Activated CD4-positive, alpha-beta T cell treated with anti-CD3 and anti-CD28 coated beads, Interleukin-2, amount 50 U/mL, for 4 hours (primary cell): Measurements from ENCODE around the gene NTM.

Experiments
- DNase-seq, 2 experiments: peaks; one replicate each; pipeline ENCODE4 v3.0.0-alpha.2; 2020

NTM gene

GRCh38 chr11:131802440-131803115 lies 432.2 kb downstream of the NTM start:
- no peak for DNase-seq

- DNase-seq: no peak
Observed at GRCh38 chr11:131807876-131808275, 437.5 kb downstream of the NTM start.

- no peak for DNase-seq
Observed at GRCh38 chr11:131808470-131808869, 438.1 kb downstream of the NTM start.

- DNase-seq: no peak
Observed at GRCh38 chr11:131809203-131809918, 438.9 kb downstream of the NTM start.

- no peak for DNase-seq
Observed at GRCh38 chr11:131810541-131810940, 440.1 kb downstream of the NTM start.

GRCh38 chr11:131811383-131811782 lies 441.0 kb downstream of the NTM start:
- DNase-seq: no peak

DNA sequence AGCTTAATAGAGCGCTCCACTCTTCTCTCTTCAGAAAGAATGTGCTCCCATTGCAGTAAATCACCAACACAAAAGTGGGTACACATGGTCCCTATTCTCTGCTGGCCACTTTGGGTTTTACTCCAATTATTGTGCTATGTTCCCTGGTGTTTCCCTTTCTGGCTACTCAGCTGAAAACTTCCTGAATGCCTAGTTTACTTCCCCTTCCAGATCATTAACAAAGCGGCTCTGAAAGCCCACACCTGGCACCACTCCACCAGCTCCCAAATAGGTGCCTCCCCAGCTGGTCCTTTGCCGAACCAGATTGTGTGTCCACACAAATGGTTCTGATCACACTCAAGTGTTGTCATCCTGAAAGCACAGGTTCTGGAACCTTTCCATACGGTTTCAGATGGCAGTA lies 443.7 kb downstream of the NTM start:
- no peak for DNase-seq

DNA sequence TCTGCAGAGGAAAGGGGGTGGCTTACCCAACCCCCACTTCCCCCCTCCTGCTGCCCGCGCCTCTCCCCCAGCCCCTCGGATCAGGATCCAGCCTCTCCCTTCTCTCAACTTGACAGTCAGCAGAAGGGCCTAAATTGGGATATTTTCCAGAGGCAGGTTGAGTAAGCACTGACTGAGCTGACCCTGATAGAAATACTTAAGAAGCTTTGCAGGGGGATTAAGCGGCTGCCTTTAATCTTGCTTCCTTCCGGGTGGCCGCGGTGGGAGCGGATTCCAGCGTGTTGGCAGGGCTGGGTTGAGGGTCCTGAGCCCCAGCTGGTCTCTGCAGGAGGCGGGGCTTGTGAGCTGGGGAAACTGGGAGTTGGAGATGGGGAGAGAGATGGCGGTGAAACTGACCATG lies 445.2 kb downstream of the NTM start:
- DNase-seq: no peak

DNA sequence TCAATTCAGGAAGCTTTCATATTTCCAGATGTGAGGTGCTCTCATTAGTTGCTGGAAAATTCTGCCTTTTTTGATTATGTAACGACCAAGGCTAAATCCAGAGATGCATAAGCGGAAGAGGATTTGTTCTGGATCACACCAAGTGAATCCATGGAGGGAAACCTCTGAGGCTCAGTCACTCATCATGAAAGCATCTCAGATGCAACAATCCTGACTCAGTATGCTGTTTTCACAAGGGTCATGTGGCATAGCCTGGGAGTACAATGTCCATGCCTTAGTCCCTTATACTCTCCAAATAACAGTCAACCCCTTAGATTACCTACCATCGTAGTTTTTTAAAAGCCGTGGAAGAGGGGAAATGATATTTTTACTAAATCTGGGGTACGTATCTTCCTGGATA lies 445.6 kb downstream of the NTM start:
- no peak for DNase-seq

- DNase-seq: no peak
Observed at GRCh38 chr11:131817687-131818188, 447.3 kb downstream of the NTM start.

DNA sequence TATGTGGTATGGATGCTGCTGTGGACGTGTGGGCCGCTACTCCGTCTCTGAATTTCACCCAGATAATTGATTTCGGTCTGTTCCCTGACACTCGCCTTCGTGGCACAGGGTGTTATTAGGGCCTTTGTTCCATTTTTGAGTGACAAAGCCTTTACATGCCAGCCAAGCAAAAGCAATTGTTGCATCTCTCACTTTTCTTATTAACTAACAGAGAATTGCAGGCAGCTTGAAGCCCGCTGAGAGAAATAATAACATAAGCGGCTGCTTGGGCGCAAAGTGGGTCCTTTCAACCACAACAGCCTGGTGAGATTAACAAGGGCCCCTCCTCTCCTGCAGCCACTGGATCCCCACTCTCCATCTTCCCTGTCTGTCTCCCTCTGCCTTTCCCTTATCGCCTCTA lies 449.4 kb downstream of the NTM start:
- no peak for DNase-seq

DNA sequence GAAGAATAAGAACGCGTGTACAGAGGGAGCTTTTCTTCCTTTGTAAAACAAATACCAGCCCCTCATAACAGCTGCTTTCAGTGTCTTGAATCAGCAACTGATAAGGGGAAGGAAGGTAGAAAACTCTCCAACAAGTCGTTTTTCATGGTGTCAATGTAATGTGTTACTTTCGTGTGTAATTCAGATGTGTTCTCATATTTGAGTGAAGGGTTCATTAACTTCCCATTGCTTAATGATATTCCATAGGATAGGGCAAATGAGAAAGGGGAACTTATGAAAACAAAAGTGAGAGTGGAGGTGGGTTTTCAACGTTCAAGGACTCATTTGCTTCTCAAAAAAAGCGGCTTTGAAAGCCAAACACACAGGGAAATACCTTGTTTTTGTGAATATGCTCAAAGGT lies 452.1 kb downstream of the NTM start:
- no peak for DNase-seq

- no peak for DNase-seq
Observed at GRCh38 chr11:131823772-131824171, 453.4 kb downstream of the NTM start.

DNA sequence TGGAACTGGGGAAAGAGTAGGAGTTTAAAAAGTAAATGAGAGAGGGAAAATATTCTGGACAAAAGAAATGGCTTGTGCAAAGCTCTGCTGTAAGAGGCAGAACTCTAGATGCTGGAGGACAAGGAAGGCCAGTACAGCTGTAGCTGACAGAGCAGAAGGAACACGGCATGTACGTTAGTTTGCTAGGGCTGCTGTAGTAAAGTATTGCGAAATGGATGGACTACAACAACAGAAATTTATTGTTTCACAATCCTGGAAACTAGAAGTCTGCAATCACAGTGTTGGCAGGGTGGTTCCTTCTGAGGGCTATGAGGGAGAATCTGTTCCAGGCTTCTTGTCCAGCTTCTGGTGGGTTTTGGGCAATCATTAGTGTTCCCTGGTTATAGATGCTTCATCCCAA lies 454.4 kb downstream of the NTM start:
- no peak for DNase-seq

DNA sequence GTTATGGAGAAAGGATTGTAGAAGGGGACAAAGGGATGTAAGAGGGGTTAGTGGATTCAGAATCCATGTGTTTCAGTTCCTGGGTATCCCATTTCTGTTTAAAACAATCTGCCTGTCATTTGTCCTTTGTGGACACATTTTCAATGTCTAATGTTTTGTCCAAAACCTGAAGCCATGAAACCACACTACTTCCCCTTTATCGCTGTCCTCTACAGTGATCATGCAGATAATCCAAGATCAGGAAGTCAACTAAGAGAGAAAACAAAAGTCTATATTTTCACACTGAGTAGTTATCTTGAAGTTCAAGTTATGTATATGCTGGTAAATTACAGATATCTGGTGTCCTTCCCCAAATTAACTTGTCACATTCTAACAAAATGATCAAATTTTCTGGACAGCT lies 457.0 kb downstream of the NTM start:
- no peak for DNase-seq

DNA sequence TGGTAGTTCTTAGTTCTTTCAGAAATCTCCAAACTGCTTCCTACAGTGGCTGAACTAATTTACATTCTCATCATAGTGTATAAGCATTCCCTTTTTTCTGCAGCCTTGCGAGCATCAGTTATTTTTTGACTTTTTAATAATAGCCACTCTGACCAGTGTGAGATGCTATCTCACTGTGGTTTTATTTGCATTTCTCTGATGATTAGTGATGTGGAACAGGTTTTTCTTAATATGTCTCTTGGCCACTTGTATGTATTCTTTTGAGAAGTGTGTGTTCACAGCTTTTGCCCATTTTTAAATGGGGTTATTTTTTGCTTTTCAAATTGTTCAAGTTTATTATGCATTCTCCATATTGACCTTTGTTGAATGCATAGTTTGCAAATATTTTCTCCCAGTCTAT lies 459.3 kb downstream of the NTM start:
- no peak for DNase-seq

- DNase-seq: no peak
Observed at GRCh38 chr11:131832079-131832478, 461.7 kb downstream of the NTM start.

DNA sequence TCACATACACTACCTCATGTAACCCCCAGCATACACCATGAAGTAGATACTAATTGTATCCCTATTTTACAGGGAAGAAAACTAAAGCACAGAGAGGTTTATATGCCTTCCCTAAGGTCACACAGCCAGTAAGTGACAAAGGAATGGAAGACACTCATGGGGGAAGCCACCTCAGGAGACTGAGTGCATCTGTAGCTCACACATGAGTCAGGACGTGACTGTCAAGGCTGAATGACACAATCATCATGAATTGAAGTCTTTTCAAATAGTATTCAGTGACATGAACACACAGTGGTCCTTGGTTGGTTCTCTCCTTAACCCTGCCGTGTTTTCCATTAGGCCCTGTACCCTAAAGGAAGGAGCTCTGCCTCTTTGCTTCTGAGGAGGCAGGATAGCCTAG lies 463.0 kb downstream of the NTM start:
- DNase-seq: no peak

DNA sequence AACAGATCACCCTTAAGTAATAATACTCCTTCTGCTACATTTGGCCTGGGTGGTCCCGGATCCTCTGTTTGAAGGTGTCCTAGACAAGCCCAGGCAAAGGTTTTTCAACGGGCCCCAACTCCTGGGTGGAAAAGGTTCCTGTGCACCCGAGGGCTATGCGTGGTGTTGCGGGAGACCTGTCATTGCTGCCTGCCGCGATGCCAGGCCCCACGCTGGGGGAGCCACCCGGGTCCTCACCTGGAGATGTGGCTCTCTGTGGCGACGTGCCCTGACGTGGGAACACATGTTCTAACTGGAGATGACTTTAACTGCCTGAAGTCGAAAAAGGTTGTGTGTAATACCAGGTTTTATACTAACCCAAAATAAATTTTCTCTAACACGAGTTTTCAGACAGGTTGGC lies 467.1 kb downstream of the NTM start:
- no peak for DNase-seq

DNA sequence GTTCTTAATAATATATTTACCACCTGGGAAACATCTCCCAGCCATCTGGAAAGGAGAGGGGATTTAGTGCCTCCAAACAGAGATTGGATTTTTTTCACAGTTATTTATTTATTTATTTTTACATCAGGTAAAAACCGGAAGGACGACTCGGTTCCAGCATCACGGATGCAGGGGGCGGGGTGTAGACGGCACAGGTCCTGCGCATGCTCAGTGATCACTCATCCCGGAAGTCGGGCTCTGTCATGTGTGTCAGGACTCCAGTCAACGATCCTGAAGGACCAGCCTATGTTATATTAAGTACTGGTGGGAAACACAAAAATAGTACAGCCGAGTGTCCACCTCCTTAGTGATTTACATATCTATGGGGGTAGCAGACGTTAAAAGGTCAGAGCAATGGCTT lies 467.6 kb downstream of the NTM start:
- no peak for DNase-seq

- no peak for DNase-seq
Observed at GRCh38 chr11:131839326-131839725, 468.9 kb downstream of the NTM start.

DNA sequence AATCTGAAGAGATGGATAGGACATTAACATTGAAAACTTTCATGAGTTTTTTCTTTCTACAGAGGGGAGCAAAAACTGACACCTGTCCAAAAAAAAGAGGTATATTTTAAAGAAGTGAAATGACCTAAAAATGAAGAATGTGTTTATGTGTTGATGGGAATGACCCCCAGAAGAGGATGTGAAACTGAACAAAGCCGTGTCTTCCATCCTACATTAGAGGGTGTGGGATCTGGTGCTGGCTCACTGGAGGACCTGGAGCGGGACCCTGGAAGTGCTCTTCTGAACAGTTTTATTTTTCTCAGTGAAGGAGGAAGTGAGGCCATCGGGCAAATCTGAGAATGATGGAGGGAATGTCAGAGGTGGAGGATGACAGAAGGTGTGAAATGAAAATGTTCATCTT lies 470.1 kb downstream of the NTM start:
- no peak for DNase-seq

DNA sequence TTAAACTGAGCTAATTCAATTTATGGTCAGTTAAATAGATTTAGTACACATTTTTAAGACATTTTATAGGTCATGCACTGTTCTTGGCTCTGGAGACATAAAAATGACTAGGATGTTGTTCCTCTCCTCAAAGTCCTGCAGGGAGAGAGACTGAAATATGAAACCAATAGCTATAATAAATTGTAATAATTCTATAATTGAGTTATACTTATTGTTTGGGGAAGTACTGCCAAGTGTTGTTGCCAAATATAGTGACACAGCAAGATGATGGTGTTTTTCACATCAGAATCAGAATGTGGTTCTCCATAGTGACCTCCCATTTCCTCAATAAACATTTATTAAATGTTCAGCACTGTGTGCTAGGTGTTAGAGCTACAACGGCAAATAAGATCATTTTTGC lies 470.6 kb downstream of the NTM start:
- DNase-seq: no peak

GRCh38 chr11:131841925-131842635 lies 471.7 kb downstream of the NTM start:
- no peak for DNase-seq
